ENCODE measurements around the gene ST6GALNAC4.
"Not testable (repeated sequence)": the region's sequence is repeated elsewhere in the genome, so short reads cannot be mapped to it uniquely, and the experiment has no call there.

The ST6GALNAC4 gene

DNA sequence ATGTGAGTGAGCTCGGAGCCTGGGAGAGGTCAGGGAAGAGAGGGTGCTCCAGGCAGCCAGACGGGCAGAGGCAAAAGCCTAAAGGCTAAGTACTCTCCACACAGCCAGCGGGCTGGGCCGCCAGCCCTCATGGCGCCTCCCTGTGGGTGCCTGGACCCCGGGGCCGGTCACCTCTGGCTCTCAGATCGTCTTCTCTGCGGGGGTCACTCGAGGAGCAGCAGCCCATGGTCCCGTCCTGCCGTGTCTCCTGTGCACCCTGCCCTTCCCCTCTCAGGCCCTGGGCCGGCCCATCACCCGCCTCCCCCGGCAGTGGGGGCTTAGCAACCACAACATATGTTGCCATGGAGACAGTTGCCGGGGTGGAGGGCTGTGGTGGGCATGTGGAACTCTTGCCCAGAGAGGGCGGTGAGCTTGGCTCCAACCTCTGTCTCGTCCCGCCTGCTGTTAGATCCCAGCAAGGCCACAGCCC, 43.6 kb downstream of the ST6GALNAC4 start:
- no peaks in the 10 kb centered on the region for H3K36me3 Mint-ChIP-seq (ENCODE audit: low read depth)
- no peaks in the 10 kb centered on the region for H3K9me3 Mint-ChIP-seq
- no peak overlapping the region for H3K27ac Mint-ChIP-seq
- H3K4me1 Mint-ChIP-seq (ENCODE audit: low read depth) = no peaks in the 10 kb centered on the region
- H3K4me3 Mint-ChIP-seq = no peak overlapping the region
- peaks cover 4% of the 10 kb centered on the region for H3K27me3 Mint-ChIP-seq (ENCODE audit: low read depth)

DNA sequence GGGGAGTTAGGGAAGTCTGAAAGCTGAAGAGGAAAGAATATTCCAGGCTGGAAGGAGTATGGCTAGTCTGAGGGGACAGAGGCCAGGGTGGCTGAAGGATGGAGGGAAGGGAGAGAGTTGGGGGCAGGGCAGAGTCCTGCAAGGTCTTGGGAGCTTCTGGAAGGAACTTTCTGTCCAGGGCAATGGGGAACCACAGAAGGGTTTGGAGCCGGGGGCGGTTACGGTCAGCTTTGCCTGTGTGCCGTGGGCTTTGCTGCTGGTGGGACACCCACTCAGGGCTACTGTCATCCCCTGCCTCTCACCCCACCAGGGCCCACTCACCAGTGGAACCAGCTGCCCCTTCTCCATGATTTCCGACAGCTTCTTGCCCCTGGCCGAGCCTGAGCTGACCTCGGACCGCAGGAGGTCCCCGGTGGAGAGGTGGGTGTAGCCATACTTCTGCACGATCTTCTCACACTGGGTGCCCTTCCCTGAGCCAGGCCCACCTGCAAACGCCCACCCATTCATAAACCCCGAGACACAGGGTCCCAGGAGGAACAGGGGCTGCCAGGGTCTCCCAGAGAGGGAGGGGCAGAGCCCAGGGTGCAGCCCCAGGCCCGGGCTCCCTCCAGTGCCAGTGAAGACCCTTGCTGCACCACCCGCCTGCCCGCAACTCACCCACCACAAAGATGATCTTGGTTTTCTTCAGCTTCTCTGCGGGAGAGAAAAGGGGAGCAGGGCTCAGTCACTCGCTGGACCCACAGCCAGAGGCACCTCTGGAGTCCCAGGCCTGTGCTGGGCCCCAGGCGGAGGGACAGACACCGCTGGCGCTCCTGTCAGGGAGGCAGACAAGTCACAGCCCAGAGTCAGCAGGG, 44.2 kb downstream of the ST6GALNAC4 start:
- Mint-ChIP-seq H3K36me3 (ENCODE audit: low read depth) (no peaks in the 10 kb centered on the region), H3K27ac (no peak overlapping the region), H3K27me3 (ENCODE audit: low read depth) (no peaks in the 10 kb centered on the region), H3K4me1 (ENCODE audit: low read depth) (no peaks in the 10 kb centered on the region), H3K9me3 (no peaks in the 10 kb centered on the region), H3K4me3 (no peak overlapping the region)

GRCh38 chr9:127871531-127871930, 45.3 kb downstream of the ST6GALNAC4 start:
- no peak overlapping the region for H3K4me3 Mint-ChIP-seq

DNA sequence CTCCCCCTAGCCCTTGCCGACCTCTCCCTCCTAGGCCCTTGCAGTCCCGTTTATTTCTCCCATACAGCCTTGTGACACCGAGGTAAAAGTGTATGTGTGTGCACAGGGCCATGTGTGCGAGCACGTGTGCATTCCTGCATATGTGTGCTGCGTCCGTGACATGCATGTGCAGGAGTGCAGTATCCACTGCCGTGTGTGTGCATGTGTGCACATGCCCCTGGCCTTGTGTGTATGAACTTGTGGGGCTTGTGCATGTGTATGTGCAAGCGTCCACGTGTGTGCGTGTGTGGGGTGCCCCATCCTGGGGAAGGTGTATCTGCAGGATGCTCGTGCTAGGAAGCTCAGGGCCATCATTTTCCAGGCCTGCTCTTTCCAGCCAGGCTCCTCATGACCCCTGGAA, 46.0 kb downstream of the ST6GALNAC4 start:
- peaks cover 1% of the 10 kb centered on the region for H3K4me1 Mint-ChIP-seq (ENCODE audit: low read depth)
- H3K36me3 Mint-ChIP-seq (ENCODE audit: low read depth) = peaks cover 4% of the 10 kb centered on the region
- no peaks in the 10 kb centered on the region for H3K27me3 Mint-ChIP-seq (ENCODE audit: low read depth)
- no peaks in the 10 kb centered on the region for H3K9me3 Mint-ChIP-seq
- H3K4me3 Mint-ChIP-seq = no peak overlapping the region
- H3K27ac Mint-ChIP-seq = no peak overlapping the region

More at GRCh38 chr9:127871531-127871930, 45.3 kb downstream of the ST6GALNAC4 start:
- H3K27me3 Mint-ChIP-seq (ENCODE audit: low read depth) = no peaks in the 10 kb centered on the region
- H3K27ac Mint-ChIP-seq = no peak overlapping the region
- H3K9me3 Mint-ChIP-seq = no peaks in the 10 kb centered on the region
- H3K4me1 Mint-ChIP-seq (ENCODE audit: low read depth) = no peaks in the 10 kb centered on the region
- H3K36me3 Mint-ChIP-seq (ENCODE audit: low read depth) = peaks cover 3% of the 10 kb centered on the region

DNA sequence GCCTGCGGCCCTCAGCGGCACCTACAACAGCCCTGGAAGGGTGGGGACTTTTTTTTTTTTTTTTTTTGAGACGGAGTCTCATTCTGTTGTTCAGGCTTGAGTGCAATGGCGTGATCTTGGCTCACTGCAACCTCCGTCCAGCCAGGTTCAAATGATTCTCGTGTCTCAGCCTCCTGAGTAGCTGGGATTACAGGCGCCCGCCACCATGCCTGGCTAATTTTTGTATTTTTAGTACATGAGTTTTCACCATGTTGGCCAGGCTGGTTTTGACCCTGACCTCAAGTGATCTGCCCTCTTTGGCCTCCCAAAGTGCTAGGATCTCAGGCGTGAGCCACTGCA, 46.7 kb downstream of the ST6GALNAC4 start:
- not testable (repeated sequence) for H3K36me3 Mint-ChIP-seq (ENCODE audit: low read depth); H3K4me3 Mint-ChIP-seq; H3K27me3 Mint-ChIP-seq (ENCODE audit: low read depth); H3K9me3 Mint-ChIP-seq; H3K27ac Mint-ChIP-seq; H3K4me1 Mint-ChIP-seq (ENCODE audit: low read depth)

DNA sequence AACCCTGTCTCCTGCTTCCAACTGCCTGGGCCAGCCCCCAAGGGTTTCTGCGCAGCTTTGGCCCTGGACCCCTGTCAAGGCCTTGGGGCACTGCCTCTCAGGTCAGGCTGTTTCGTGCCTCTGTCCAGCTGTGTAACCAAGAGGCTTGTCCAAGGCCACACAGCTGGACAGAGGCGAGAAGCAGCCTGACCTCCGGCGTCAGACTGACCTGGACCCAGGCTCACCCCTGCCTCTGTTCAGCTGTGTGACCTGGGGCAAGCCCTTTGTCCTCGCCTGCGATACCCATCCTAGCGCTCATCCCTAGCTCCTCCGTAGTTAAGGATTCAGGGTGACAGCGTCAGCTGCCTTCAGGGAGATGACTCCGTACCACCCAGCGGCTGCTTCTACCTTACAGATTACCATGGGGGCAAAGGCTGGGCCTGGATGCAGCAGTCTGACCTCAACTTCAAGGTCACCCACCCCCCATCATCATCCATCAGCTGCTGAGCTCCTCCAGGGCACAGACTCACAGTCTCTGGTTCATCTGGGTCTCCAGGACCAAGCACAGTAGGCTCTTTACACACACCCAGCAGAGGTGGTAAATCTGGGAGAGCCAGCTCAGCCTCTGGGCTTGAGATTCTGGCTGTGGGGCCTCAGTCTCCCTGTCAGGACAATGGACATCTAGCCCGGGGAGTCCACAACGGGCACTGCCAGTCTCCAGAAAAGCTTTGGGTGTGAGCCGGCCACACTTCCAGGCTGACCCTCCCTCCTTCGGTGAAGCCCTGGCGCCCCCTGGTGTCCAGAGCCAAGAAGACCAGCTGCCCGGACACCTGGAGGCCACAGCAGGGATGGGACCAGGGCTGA, 47.3 kb downstream of the ST6GALNAC4 start:
- peaks cover 11% of the 10 kb centered on the region for H3K4me1 Mint-ChIP-seq (ENCODE audit: low read depth)
- H3K4me3 Mint-ChIP-seq = no peak overlapping the region
- H3K36me3 Mint-ChIP-seq (ENCODE audit: low read depth) = peaks cover 11% of the 10 kb centered on the region
- no peak overlapping the region for H3K27ac Mint-ChIP-seq
- H3K27me3 Mint-ChIP-seq (ENCODE audit: low read depth) = no peaks in the 10 kb centered on the region
- no peaks in the 10 kb centered on the region for H3K9me3 Mint-ChIP-seq

- Mint-ChIP-seq H3K27me3 (ENCODE audit: low read depth) (no peaks in the 10 kb centered on the region), H3K4me3 (no peak overlapping the region), H3K9me3 (no peaks in the 10 kb centered on the region), H3K4me1 (ENCODE audit: low read depth) (peaks cover 11% of the 10 kb centered on the region), H3K36me3 (ENCODE audit: low read depth) (peaks cover 11% of the 10 kb centered on the region), H3K27ac (no peak overlapping the region)
These were observed 48.5 kb downstream of the ST6GALNAC4 start for GRCh38 chr9:127868278-127868902.

DNA sequence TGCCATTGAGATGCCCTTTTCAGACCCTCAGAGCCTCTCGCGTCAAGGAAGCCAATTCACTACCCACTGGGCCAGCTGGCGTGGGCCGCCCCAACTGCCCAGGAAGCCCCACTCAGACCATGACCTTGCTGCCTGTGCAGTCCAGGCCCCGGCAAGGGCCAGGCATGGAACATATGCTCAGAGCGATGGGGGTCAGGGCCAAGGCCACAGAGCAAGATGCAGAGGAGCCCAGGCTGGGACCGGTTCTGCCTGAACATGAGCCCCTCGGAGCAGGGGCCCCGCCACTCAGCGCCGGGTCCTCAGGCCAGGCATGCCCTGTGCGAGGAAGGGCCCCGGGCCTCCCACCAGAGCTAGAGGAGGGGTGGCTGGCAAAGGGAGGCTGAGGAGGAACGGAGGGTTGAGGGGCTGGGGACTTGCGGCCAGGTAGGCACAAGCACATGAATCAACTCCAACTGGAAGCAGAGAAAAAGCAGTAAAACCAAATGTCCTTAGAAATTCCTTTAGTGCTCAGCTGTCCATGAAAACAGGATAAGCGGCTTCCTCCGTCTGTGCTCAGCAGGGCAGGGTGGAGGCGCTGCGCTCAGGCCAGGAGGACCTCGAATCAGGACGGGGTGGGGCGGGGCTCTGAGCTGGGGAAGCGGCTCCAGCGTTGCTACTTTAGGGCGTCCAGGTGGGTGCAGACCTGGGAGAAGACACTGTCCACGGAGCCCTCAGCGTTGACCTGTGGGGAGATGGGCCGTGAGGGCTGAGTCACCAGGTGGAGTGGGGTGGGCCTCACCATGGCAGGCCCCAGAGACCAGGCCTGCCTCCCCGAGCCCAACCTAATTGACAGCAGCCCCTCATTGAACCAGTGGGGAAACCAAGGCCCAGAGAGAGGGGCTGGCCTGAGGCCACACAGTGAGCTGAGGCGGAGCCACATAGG, 49.2 kb downstream of the ST6GALNAC4 start:
- no peak overlapping the region for H3K4me3 Mint-ChIP-seq
- H3K27ac Mint-ChIP-seq = no peak overlapping the region
- H3K36me3 Mint-ChIP-seq (ENCODE audit: low read depth) = peaks cover 13% of the 10 kb centered on the region
- no peaks in the 10 kb centered on the region for H3K27me3 Mint-ChIP-seq (ENCODE audit: low read depth)
- H3K4me1 Mint-ChIP-seq (ENCODE audit: low read depth) = peaks cover 17% of the 10 kb centered on the region
- no peaks in the 10 kb centered on the region for H3K9me3 Mint-ChIP-seq

DNA sequence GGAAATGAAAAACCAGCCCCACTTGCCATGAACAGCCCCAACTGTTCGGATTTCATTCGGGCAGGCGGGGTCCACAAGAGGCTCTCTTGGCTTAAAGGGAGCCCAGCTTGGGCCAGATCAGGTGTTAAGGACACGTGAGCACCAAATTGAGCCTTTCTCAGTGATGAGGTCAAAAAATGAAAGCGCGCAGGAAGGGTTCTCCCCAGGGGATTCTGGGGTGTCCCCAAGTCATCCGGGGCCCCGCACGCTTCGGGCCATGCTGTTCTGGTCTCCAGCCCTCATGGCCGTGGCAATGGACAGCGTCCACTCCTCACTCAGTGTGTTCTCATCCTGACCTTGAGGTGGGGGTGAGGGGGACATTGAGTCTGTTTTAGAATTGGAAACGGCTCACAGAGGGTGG, 50.3 kb downstream of the ST6GALNAC4 start:
- no peaks in the 10 kb centered on the region for H3K27me3 Mint-ChIP-seq (ENCODE audit: low read depth)
- H3K27ac Mint-ChIP-seq = no peak overlapping the region
- peaks cover 13% of the 10 kb centered on the region for H3K36me3 Mint-ChIP-seq (ENCODE audit: low read depth)
- no peaks in the 10 kb centered on the region for H3K9me3 Mint-ChIP-seq
- H3K4me3 Mint-ChIP-seq = no peak overlapping the region
- peaks cover 24% of the 10 kb centered on the region for H3K4me1 Mint-ChIP-seq (ENCODE audit: low read depth)

DNA sequence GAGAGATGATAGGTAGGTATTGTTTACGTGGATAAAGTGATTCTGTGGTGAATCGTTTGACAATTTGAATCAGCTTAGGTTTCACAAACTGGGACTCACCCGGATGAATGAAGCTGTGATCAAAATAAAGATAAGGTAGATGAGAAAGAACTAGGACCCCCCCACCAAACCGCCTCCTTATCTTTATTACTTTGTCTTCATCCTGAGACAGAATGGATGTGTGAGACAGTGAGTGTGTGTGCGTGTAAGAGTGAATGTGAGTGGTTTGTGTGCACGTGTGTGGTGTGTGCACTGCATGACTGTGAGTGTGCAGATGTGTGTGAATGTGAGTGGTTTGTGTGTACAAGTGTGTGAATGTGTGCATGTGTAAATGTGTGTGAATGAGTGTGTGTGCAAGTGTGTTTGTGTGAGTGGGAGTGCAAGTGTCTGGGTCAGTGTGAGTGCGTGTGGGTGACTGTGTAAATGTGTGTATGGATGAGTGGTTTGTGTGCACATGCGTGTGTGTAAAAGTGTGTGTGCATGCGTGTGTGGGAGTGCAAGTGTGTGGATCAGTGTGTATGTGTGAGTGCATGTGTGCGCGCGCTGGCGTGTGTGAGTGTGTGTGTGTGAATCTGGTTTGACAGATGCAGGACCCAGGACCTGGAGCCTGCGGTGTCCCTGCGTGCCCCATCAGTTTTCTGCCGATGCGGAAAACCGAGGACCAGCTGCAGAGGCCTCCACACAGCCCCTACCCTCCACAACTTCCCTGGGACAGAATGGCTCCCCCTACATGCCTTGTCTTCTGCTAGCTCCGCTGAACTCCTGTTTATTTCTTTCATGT, 51.0 kb downstream of the ST6GALNAC4 start:
- Mint-ChIP-seq H3K4me3 (no peak overlapping the region), H3K36me3 (ENCODE audit: low read depth) (peaks cover 13% of the 10 kb centered on the region), H3K9me3 (no peaks in the 10 kb centered on the region), H3K27ac (no peak overlapping the region), H3K4me1 (ENCODE audit: low read depth) (peaks cover 28% of the 10 kb centered on the region), H3K27me3 (ENCODE audit: low read depth) (no peaks in the 10 kb centered on the region)

GRCh38 chr9:127863191-127863621, 53.6 kb downstream of the ST6GALNAC4 start:
- peak overlapping the region; percentile 83 for H3K27ac Mint-ChIP-seq
- peaks cover 13% of the 10 kb centered on the region for H3K36me3 Mint-ChIP-seq (ENCODE audit: low read depth)
- H3K4me1 Mint-ChIP-seq (ENCODE audit: low read depth) = peaks cover 31% of the 10 kb centered on the region
- H3K9me3 Mint-ChIP-seq = no peaks in the 10 kb centered on the region
- H3K4me3 Mint-ChIP-seq = no peak overlapping the region
- no peaks in the 10 kb centered on the region for H3K27me3 Mint-ChIP-seq (ENCODE audit: low read depth)

GRCh38 chr9:127862075-127863011, 54.5 kb downstream of the ST6GALNAC4 start:
- Mint-ChIP-seq H3K4me3 (no peak overlapping the region), H3K27ac (peak overlapping the region; percentile 83), H3K36me3 (ENCODE audit: low read depth) (peaks cover 13% of the 10 kb centered on the region), H3K9me3 (no peaks in the 10 kb centered on the region), H3K27me3 (ENCODE audit: low read depth) (no peaks in the 10 kb centered on the region), H3K4me1 (ENCODE audit: low read depth) (peaks cover 31% of the 10 kb centered on the region)
